SK-N-MC (cell line): ENCODE measurements around the gene INSRR.

ENCODE experiments used
- EZH2 ChIP-seq: fragments of 200-600 bp; sonication (generic); IDR thresholded peaks from one replicate; pipeline ENCODE4 v1.6.1; 2017; ENCODE audit warnings: antibody characterized with exemption
- FOXP2 ChIP-seq: optimal IDR thresholded peaks from 2 replicates; pipeline ENCODE3; 2011; ENCODE audit warnings: mild to moderate bottlenecking, moderate library complexity; ENCODE audit not compliant: insufficient read depth; ENCODE audit errors: extremely low read length, control extremely low read depth
- POLR2AphosphoS5 ChIP-seq: IDR thresholded peaks from 2 replicates; pipeline ENCODE4 v1.6.1; 2012; ENCODE audit warnings: mild to moderate bottlenecking, low read depth, low read length, borderline replicate concordance

DNA sequence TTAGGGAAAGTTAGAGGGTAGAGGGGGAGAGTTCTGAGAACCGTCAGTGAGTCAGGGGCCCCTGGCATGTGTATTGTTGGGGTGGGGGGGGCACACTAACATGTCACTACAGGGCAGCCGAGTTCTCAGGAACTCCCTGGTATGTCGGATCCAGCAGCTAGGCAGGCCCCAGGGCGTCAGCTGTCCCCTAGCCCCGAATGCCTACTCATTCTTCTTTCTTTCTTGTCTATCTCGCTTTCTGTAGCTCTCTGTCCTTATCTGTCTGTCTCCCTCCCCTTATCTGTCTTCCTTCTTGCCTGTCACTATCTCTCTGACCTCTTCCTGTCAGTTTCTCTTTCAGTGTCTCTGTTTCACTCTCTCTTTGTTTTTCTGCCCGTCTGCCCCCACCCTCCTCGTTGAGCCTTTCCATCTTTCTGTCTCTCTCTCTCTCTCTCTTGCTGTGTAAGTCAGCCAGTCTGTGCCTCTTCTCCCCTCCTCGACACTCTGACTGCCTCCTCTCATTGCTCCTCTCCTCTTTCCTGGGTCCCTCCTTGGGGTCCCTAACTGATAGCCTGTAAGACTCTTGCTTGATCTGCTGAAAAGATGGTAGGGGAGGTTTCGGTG, 4.2 kb upstream of the INSRR start:
- TF ChIP-seq POLR2AphosphoS5 (no peak), EZH2 (no peak), FOXP2 (no peak)
